HG03108 (cell line): ENCODE measurements around the gene CFAP74.

Experiments
- ATAC-seq: cut with Tn5 transposase; IDR thresholded peaks from one replicate; pipeline ENCODE4 v1.9.1; 2021; ENCODE audit warnings: moderate library complexity; ENCODE audit not compliant: unreplicated experiment

Gene CFAP74

DNA sequence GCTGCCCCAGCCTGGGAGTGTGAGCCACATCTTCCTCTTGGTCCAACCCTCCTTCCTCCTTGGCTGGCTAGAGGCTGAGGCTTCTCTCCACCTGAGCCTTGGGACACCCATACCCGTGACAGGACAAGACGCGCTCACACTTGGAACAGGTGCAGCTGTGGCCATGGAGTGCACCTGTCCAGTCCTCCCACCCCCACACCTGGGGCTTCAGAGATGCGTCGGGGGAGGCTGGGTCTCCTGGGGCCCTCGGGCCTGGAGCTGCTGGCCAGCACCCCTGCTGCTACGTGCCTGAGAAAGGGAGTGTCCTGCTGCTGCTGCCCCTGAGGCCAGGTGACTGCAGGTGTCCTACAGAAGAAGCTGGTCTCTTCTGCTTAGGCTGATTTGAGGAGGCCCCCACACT is 47.5 kb downstream of the CFAP74 start:
- no peak for ATAC-seq

- no peak for ATAC-seq
Observed at GRCh38 chr1:1955621-1956094, 47.9 kb downstream of the CFAP74 start.

GRCh38 chr1:1954831-1955441 is 48.6 kb downstream of the CFAP74 start:
- ATAC-seq, result no peak

DNA sequence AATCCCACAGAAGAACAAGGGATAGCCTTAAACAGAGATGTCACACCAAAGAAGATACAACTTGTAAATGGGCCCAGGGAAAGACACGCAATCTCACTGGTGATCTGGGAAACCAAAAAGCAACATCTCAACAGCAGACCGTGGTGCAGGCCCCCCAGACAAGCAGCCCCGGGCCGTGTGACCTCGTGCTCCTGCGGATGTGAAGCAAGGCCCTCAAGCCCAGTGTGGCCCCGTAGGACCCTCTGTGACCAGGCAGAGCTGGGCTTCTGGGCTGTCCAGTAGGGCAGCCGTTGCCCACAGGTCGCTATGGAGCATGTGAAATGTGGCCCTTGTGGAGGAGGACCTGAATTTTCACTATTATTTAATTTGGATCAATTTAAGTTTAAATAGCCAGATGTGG is 49.6 kb downstream of the CFAP74 start:
- no peak for ATAC-seq

DNA sequence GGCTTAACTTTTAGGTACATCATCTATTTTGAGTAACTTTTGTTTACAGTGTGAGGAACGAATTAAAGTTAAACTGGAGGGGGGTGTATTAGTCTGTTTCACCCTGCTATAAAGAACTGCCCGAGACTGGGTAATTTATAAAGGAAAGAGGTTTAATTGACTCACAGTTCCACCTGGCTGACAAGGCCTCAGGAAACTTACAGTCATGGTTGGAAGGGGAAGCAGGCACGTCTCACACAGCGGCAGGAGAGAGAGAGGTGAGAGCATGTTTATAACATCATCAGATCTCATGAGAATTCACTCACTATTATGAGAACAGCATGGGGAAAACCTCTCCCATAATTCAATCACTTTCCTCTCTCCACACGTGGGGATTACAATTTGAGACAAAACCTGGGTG is 52.6 kb downstream of the CFAP74 start:
- ATAC-seq, result no peak

GRCh38 chr1:1948783-1949182 is 54.8 kb downstream of the CFAP74 start:
- no peak for ATAC-seq

DNA sequence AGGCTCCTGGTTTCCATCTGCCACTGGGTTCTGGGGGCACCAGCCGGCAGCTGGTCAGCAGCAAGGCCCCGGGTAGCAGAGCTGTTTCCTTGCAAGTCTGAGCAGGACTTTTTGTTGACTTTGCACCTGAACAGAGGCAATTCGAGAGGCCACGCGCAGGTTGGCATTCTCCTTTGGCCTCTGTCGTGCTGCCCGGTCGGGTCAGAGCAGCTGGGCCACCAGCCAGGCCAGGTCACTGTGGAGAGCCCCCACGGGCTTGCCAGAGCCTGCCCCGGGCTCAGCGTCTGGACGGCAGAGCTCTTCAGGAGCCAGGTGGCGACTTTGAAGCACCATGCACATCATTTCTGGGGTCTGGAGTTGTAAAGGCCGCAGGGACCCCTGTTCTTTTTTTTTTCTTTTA is 56.1 kb downstream of the CFAP74 start:
- ATAC-seq, result no peak

DNA sequence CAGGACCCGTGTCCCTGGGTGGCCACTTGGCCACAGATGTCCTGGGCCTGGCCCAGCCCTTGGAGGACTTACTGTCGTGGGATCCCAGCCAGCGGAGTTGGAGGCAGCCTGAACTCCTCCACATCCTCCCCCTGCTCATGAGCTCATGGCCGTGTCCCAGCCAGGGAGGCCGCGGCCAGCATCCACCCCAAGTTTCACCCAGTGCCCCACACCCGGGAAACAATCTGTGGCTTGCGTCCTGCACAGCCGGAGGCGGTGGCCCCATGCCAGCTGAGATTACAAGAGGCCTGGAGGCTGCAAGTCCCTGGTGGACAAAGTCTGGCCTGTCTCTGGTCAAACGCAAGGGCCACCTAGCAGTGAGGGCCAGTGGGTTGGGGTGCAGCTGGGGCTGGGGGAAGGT is 57.0 kb downstream of the CFAP74 start:
- ATAC-seq, result no peak

DNA sequence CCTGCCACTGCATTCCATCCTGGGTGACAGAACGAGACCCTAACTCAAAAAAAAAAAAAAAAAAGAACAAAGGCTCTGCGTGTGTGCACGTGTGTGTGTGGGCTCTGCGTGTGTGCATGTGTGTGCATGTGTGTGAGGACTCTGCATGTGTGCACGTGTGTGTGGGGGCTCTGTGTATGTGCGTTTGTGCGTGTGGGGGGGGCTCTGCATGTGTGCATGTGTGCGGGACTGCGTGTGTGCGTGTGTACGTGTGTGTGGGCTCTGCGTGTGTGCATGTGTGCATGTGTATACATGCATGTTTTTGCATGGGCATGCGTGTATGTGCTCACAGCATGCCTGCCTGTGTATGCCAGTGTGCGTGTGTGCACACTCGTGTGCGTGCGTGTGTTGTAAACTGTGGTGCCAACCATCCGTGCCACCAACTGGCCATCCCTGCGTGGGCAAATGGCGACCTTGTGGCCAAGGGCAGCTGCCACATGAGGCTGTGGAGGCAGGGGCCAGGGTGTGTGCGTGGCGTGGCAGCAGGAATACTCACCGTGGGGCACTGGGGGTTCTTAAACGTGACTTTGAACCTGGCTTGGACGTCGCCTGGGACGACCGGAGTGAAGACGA is 57.7 kb downstream of the CFAP74 start:
- ATAC-seq, result no peak

GRCh38 chr1:1943834-1944570 is 59.6 kb downstream of the CFAP74 start:
- no peak for ATAC-seq

GRCh38 chr1:1942753-1943656 is 60.6 kb downstream of the CFAP74 start:
- ATAC-seq, result no peak

GRCh38 chr1:1941868-1942752 is 61.5 kb downstream of the CFAP74 start:
- no peak for ATAC-seq

- ATAC-seq, result no peak
Observed at GRCh38 chr1:1941211-1941841, 62.3 kb downstream of the CFAP74 start.

- ATAC-seq, result no peak
Observed at GRCh38 chr1:1940123-1940425, 63.5 kb downstream of the CFAP74 start.

DNA sequence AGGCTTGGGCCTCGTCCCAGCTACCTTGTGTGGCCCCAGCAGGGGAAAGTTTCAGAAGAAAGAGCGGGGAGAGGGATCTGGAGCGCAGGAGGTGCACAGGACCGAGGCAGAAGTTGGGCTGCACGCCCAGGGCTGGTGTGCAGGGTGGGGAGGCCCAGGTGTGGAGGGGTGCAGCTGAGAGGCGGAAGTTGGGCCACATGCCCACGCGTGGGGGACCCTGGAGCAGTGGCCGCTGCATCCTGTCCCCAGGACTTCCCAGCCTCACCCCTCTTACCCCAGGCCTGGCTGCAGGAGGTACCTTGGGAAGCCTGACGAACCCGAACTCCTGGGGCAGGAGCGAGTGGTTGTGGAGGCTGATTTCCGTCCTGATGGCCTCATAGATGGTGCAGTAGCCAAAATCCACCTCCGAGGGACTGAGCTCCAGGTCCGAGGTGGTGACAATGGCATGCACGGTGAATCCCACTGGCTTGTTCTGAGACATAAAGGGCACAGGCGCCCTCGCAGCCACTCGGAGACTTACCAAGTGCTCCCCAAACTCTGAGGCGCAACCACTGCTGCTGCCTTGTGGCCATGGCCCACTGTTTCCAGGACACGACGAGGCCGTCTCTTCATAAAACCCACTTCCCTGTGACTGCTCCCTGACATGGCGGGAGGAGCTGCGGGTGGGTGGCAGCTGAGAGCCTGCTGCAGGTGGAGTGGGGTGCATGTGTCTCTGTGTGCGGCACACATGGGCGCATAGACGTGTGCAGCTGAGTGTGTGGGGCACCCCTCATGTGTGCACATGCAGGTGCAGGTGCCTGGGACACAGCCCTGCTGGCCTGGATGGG is 64.1 kb downstream of the CFAP74 start:
- no peak for ATAC-seq

DNA sequence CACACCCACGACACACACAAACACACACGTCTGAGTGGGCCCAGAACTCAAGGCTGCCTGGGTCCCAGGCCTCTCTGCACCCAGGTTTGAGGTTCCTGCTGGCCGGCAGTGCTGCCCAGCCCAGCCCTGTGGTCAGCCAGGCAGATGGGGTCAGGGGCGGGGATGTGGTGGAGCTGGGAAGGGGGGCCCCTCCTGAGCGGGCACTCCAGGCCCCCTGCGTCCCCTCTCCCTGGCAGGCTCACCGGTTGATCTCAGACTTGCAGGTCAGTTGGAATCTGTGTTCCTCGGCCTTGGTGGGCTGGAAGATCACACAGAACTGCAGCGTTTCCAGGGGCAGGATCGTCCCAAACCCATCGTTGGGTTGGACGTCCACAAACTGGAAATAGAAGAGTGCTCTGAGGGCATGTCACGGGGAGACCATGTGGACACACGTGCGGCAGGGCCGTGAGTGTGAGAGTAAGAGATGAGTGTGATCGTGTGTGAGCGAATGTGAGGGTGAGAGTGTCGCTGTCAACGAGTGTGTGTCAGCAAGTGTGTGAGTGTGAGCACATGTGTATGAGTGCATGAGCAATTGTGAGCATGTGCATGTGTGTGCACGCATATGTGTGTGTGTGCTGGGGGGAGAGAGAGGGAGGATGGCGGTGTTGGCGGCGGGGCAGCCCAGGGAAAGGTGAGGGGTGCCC is 64.8 kb downstream of the CFAP74 start:
- no peak for ATAC-seq

- ATAC-seq, result no peak
Observed at GRCh38 chr1:1938276-1938573, 65.4 kb downstream of the CFAP74 start.

GRCh38 chr1:1937549-1938275 is 65.9 kb downstream of the CFAP74 start:
- ATAC-seq, result no peak
